ENCODE measurements around the gene PPM1M. TPM values are rescaled to one million over a fixed set of nuclear protein-coding genes. Genes with fewer than 3 reads are reported as not detected.

PPM1M gene
- total RNA-seq, 1 experiment from 2014 or later: 7.1 TPM

DNA sequence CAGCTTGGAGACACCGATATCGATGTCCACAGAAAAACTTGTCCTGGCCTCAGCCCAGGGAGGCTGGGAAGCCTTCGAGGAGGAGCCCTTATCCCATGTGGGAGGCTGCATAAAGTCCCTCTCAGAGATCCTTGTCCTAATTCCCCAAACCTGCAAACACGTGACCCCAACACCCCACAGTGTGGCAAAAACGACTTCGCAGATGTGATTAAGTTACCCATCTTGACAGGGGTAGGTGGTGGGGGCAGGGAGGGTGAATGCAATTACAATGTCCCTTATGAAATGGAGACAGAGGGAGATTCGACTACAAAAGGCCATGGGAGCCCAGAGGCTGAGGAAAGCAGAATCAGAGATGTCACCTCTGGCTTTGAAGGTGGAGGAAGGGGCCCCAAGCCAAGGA, 17.8 kb upstream of the PPM1M start:
- H3K4me3 Mint-ChIP-seq (ENCODE audit: low read depth, unreplicated experiment): no peak overlapping the region
- H3K9me3 Mint-ChIP-seq (ENCODE audit: low read depth, unreplicated experiment): no peaks in the 10 kb centered on the region
- peaks cover 22% of the 10 kb centered on the region for H3K36me3 Mint-ChIP-seq (ENCODE audit: insufficient read depth, unreplicated experiment)
- CTCF ChIA-PET: no interaction called here
- TF ChIP-seq, protein P1, sequence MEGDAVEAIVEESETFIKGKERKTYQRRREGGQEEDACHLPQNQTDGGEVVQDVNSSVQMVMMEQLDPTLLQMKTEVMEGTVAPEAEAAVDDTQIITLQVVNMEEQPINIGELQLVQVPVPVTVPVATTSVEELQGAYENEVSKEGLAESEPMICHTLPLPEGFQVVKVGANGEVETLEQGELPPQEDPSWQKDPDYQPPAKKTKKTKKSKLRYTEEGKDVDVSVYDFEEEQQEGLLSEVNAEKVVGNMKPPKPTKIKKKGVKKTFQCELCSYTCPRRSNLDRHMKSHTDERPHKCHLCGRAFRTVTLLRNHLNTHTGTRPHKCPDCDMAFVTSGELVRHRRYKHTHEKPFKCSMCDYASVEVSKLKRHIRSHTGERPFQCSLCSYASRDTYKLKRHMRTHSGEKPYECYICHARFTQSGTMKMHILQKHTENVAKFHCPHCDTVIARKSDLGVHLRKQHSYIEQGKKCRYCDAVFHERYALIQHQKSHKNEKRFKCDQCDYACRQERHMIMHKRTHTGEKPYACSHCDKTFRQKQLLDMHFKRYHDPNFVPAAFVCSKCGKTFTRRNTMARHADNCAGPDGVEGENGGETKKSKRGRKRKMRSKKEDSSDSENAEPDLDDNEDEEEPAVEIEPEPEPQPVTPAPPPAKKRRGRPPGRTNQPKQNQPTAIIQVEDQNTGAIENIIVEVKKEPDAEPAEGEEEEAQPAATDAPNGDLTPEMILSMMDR (IDR thresholded peaks at IDR 0.05; ENCODE audit: unreplicated experiment): no peak
- no peaks in the 10 kb centered on the region for H3K27me3 Mint-ChIP-seq (ENCODE audit: unreplicated experiment)
- no TSS peak for BruUV-seq (replicated peaks)
- H3K4me1 Mint-ChIP-seq (ENCODE audit: low read depth, unreplicated experiment): no peaks in the 10 kb centered on the region
- no peak for DNase-seq
- intact Hi-C loops (cut with micrococcal nuclease; ENCODE audit: unreplicated experiment): no loop called here
- H3K27ac Mint-ChIP-seq (ENCODE audit: unreplicated experiment): no peak overlapping the region

DNA sequence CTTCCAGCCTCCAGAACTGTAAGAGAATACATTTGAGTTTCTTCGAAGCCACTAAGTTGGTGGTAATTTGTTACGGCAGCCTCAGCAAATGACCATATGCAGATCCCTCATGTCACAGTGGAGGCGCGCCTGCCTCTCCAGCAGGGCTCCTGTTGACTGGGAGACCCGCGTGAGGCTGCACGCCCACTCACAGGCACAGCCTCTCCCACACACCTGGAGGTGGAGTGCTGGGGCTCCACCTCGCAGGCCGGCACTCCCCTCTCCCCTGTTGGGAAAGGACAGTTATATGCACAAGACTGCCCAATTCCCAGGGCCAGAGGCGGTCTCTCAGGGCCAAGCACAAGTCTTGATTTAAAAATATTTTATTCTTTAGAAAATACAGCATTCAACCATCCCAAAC, 17.3 kb upstream of the PPM1M start:
- H3K27ac Mint-ChIP-seq (ENCODE audit: unreplicated experiment): no peak overlapping the region
- CTCF ChIA-PET: no interaction called here
- no peaks in the 10 kb centered on the region for H3K4me1 Mint-ChIP-seq (ENCODE audit: low read depth, unreplicated experiment)
- no peak for DNase-seq
- no peaks in the 10 kb centered on the region for H3K27me3 Mint-ChIP-seq (ENCODE audit: unreplicated experiment)
- no peak overlapping the region for H3K4me3 Mint-ChIP-seq (ENCODE audit: low read depth, unreplicated experiment)
- H3K9me3 Mint-ChIP-seq (ENCODE audit: low read depth, unreplicated experiment): no peaks in the 10 kb centered on the region
- peaks cover 22% of the 10 kb centered on the region for H3K36me3 Mint-ChIP-seq (ENCODE audit: insufficient read depth, unreplicated experiment)
- TF ChIP-seq, protein P1 (IDR thresholded peaks at IDR 0.05; ENCODE audit: unreplicated experiment): no peak
- no TSS peak for BruUV-seq (replicated peaks)
- intact Hi-C loops (cut with micrococcal nuclease; ENCODE audit: unreplicated experiment): no loop called here

DNA sequence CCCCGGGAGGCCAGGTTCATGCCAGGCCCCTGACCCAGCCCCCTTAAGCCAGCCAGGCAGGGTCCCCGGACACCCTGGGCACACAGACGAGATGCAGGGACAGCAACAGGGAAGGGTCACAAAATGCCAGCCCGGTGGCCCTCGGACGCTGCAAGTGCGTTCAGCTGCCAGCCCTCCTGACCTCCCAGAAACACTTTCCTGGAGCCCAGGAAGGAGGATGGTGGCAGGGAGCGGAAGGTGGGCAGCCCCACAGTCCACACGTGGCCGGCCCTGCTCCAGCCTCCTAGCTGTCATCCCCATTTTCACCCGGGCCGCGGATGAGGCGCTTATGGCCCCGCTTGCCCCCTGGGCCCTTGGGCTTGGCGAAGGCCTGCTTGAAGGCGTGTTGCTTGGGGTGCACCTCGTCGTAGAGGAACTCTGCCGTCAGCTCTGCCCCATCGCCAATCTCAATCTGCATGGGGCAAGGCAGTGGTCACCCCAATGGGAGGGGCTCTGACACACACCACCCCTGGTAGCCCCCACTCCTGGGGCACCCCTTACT, 16.7 kb upstream of the PPM1M start:
- Mint-ChIP-seq H3K27ac (ENCODE audit: unreplicated experiment) (no peak overlapping the region), H3K36me3 (ENCODE audit: insufficient read depth, unreplicated experiment) (peaks cover 22% of the 10 kb centered on the region), H3K4me1 (ENCODE audit: low read depth, unreplicated experiment) (no peaks in the 10 kb centered on the region), H3K9me3 (ENCODE audit: low read depth, unreplicated experiment) (no peaks in the 10 kb centered on the region), H3K27me3 (ENCODE audit: unreplicated experiment) (no peaks in the 10 kb centered on the region), H3K4me3 (ENCODE audit: low read depth, unreplicated experiment) (no peak overlapping the region)
- intact Hi-C loops (cut with micrococcal nuclease; ENCODE audit: unreplicated experiment): no loop called here
- CTCF ChIA-PET: no interaction called here
- TSS peak; percentile 42 for BruUV-seq (replicated peaks)
- TF ChIP-seq, protein P1 (IDR thresholded peaks at IDR 0.05; ENCODE audit: unreplicated experiment): no peak
- no peak for DNase-seq

DNA sequence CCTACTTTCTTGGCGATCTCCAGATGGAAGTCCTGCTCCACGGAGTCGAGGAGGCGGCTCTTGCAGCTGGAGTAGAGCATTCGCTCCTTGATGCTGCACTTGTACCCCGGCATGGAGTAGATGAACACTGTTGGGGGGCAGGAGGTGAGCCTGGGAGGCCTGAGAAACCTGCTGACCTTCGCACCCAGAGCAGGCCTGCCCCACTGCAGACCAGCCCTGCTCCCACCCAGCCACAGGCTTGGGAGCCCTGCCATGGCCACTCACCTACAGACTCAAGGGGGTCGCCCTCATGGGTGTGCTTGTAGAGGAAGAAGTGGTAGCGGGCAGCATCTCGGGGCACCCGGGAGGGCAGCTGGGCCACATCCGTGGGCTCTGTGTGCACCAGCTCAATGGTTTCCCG, 15.9 kb upstream of the PPM1M start:
- DNase-seq: no peak
- no TSS peak for BruUV-seq (replicated peaks)
- H3K27me3 Mint-ChIP-seq (ENCODE audit: unreplicated experiment): no peaks in the 10 kb centered on the region
- H3K4me3 Mint-ChIP-seq (ENCODE audit: low read depth, unreplicated experiment): no peak overlapping the region
- H3K9me3 Mint-ChIP-seq (ENCODE audit: low read depth, unreplicated experiment): no peaks in the 10 kb centered on the region
- H3K4me1 Mint-ChIP-seq (ENCODE audit: low read depth, unreplicated experiment): no peaks in the 10 kb centered on the region
- H3K27ac Mint-ChIP-seq (ENCODE audit: unreplicated experiment): no peak overlapping the region
- CTCF ChIA-PET: no interaction called here
- H3K36me3 Mint-ChIP-seq (ENCODE audit: insufficient read depth, unreplicated experiment): peaks cover 26% of the 10 kb centered on the region
- intact Hi-C loops (cut with micrococcal nuclease; ENCODE audit: unreplicated experiment): loop anchor here (2.0 kb wide), 1 partner anchor 109 kb away; no protein-coding TSS in a partner anchor
- TF ChIP-seq, protein P1 (IDR thresholded peaks at IDR 0.05; ENCODE audit: unreplicated experiment): no peak
